Activated T-cell treated with anti-CD3 and anti-CD28 coated beads for 24 hours (primary cell): Measurements from ENCODE around the gene CUL4B.
"Not testable (repeated sequence)": the region's sequence is repeated elsewhere in the genome, so short reads cannot be mapped to it uniquely, and the experiment has no call there.

Experiments used
- DNase-seq: peaks from one replicate; pipeline ENCODE4 v3.0.0-alpha.2; 2020; ENCODE audit warnings: low read depth

The CUL4B gene

GRCh38 chrX:120560842-120561633 is at the start of gene CUL4B:
Gene CUL4B (minus strand): TSS chrX:120560962. CDS start chrX:120560638, 324 bp downstream.
- peak; percentile 83 for DNase-seq

GRCh38 chrX:120604361-120604782 is 43.6 kb upstream of the CUL4B start:
- peak; percentile 10 for DNase-seq

GRCh38 chrX:120603707-120604360 is 43.1 kb upstream of the CUL4B start, which contains the start of gene MCTS1:
Gene MCTS1 (plus strand): TSS chrX:120604101. CDS start chrX:120604237, 136 bp downstream.
- DNase-seq = peak; percentile 69

- no peak for DNase-seq
Measured at GRCh38 chrX:120585702-120586101, 24.9 kb upstream of the CUL4B start.

- DNase-seq = no peak
Measured at GRCh38 chrX:120575379-120576114, 14.8 kb upstream of the CUL4B start.

GRCh38 chrX:120573806-120574205 is 13.0 kb upstream of the CUL4B start:
- DNase-seq = not testable (repeated sequence)

- no peak for DNase-seq
Measured at GRCh38 chrX:120570011-120570600, 9.3 kb upstream of the CUL4B start.

- no peak for DNase-seq
Measured at GRCh38 chrX:120568609-120569008, 7.8 kb upstream of the CUL4B start.

- no peak for DNase-seq
Measured at GRCh38 chrX:120568035-120568434, 7.3 kb upstream of the CUL4B start.

GRCh38 chrX:120566817-120567216 is 6.1 kb upstream of the CUL4B start:
- no peak for DNase-seq

- no peak for DNase-seq
Measured at GRCh38 chrX:120564925-120565324, 4.2 kb upstream of the CUL4B start.

- DNase-seq = no peak
Measured at GRCh38 chrX:120562569-120562926, 1.8 kb upstream of the CUL4B start.

GRCh38 chrX:120561634-120562568 is 1.1 kb upstream of the CUL4B start:
- DNase-seq = no peak

GRCh38 chrX:120560405-120560841 is 339 bp downstream of the CUL4B start:
- DNase-seq = peak; percentile 11

GRCh38 chrX:120559804-120560203 is 958 bp downstream of the CUL4B start:
- no peak for DNase-seq

GRCh38 chrX:120556251-120556650 is 4.5 kb downstream of the CUL4B start:
- no peak for DNase-seq

GRCh38 chrX:120549483-120550452 is 11.0 kb downstream of the CUL4B start:
- no peak for DNase-seq

GRCh38 chrX:120536061-120536460 is 24.7 kb downstream of the CUL4B start:
- DNase-seq = no peak

- DNase-seq = no peak
Measured at GRCh38 chrX:120534413-120535205, 26.2 kb downstream of the CUL4B start.
